GM21529 (cell line): ENCODE results near the gene PPP2R2C.

Experiments
- ATAC-seq: cut with Tn5 transposase; IDR thresholded peaks from one replicate; pipeline ENCODE4 v1.9.1; 2021; ENCODE audit not compliant: unreplicated experiment

The PPP2R2C gene

GRCh38 chr4:6494431-6495295 is 22.2 kb upstream of the PPP2R2C start:
- ATAC-seq = no peak

GRCh38 chr4:6493658-6494304 is 21.4 kb upstream of the PPP2R2C start:
- no peak for ATAC-seq

GRCh38 chr4:6492861-6493657 is 20.6 kb upstream of the PPP2R2C start:
- ATAC-seq = no peak

- ATAC-seq = no peak
Observed at GRCh38 chr4:6492027-6492590, 19.7 kb upstream of the PPP2R2C start.

- ATAC-seq = no peak
Observed at GRCh38 chr4:6491235-6491634, 18.8 kb upstream of the PPP2R2C start.

GRCh38 chr4:6489927-6490326 is 17.5 kb upstream of the PPP2R2C start:
- no peak for ATAC-seq

- ATAC-seq = no peak
Observed at GRCh38 chr4:6487466-6487865, 15.1 kb upstream of the PPP2R2C start.

GRCh38 chr4:6480534-6481088 is 8.2 kb upstream of the PPP2R2C start:
- no peak for ATAC-seq

- ATAC-seq = no peak
Observed at GRCh38 chr4:6478546-6479220, 6.3 kb upstream of the PPP2R2C start.

GRCh38 chr4:6476893-6477292 is 4.5 kb upstream of the PPP2R2C start:
- ATAC-seq = no peak

GRCh38 chr4:6475492-6476020 is 3.1 kb upstream of the PPP2R2C start:
- no peak for ATAC-seq

GRCh38 chr4:6474705-6475457 is 2.5 kb upstream of the PPP2R2C start:
- ATAC-seq = no peak

GRCh38 chr4:6474053-6474568 is 1.7 kb upstream of the PPP2R2C start:
- ATAC-seq = no peak

- ATAC-seq = no peak
Observed at GRCh38 chr4:6473264-6474052, 1.0 kb upstream of the PPP2R2C start.

GRCh38 chr4:6472008-6472386 is 417 bp downstream of the PPP2R2C start:
- ATAC-seq = no peak

- no peak for ATAC-seq
Observed at GRCh38 chr4:6471307-6472007, 957 bp downstream of the PPP2R2C start.

- ATAC-seq = no peak
Observed at GRCh38 chr4:6470502-6471306, 1.7 kb downstream of the PPP2R2C start.
